Esophagus muscularis mucosa (tissue), 4 donors: ENCODE data around the gene CCDC106.

Experiments
- EP300 ChIP-seq: sonication (generic); formaldehyde crosslinking; IDR thresholded peaks from one replicate; pipeline ENCODE4 v1.6.1; 2017; ENCODE audit warnings: antibody characterized with exemption
- POLR2A ChIP-seq: fragments of 450-650 bp; IDR thresholded peaks from one replicate; pipeline ENCODE4 v1.6.1; 2017; ENCODE audit warnings: antibody characterized with exemption, moderate library complexity, mild to moderate bottlenecking, low read depth
- POLR2AphosphoS5 ChIP-seq, 2 donors: sonication (generic); formaldehyde crosslinking; IDR thresholded peaks; one replicate each; pipeline ENCODE4 v1.6.1; 2017; ENCODE audit warnings: antibody characterized with exemption in 2 of 2
- TF ChIP-seq, protein P1 (sequence below), 3 experiments: fragments of 200-600 bp in 2 of 3; fragments of 450-650 bp in 1 of 3; sonication (generic) in 2 of 3; IDR thresholded peaks; one replicate each; pipeline ENCODE4 v1.5.1; 2017 to 2019; ENCODE audit warnings: antibody characterized with exemption in 3 of 3, mild to moderate bottlenecking in 2 of 3, moderate library complexity in 1 of 3

GRCh38 chr19:55674459-55674840 lies 26.4 kb downstream of the CCDC106 start:
- TF ChIP-seq, protein P1, sequence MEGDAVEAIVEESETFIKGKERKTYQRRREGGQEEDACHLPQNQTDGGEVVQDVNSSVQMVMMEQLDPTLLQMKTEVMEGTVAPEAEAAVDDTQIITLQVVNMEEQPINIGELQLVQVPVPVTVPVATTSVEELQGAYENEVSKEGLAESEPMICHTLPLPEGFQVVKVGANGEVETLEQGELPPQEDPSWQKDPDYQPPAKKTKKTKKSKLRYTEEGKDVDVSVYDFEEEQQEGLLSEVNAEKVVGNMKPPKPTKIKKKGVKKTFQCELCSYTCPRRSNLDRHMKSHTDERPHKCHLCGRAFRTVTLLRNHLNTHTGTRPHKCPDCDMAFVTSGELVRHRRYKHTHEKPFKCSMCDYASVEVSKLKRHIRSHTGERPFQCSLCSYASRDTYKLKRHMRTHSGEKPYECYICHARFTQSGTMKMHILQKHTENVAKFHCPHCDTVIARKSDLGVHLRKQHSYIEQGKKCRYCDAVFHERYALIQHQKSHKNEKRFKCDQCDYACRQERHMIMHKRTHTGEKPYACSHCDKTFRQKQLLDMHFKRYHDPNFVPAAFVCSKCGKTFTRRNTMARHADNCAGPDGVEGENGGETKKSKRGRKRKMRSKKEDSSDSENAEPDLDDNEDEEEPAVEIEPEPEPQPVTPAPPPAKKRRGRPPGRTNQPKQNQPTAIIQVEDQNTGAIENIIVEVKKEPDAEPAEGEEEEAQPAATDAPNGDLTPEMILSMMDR (IDR thresholded peaks at IDR 0.05), result no peak
- no peak for TF ChIP-seq POLR2A
- TF ChIP-seq POLR2AphosphoS5 (IDR thresholded peaks at IDR 0.05), result no peak
- no peak for TF ChIP-seq EP300
